HEK293T (cell line): ENCODE measurements around the gene INAFM1.

ENCODE experiments used
- ELF4 ChIP-seq: fragments of 450-650 bp; IDR thresholded peaks from 2 replicates; pipeline ENCODE4 v1.6.1; 2017; ENCODE audit warnings: antibody characterized with exemption
- FOXA1 ChIP-seq: fragments of 450-650 bp; IDR thresholded peaks from 2 replicates; pipeline ENCODE4 v1.6.1; 2016; ENCODE audit warnings: mild to moderate bottlenecking
- FOXM1 ChIP-seq: fragments of 450-650 bp; IDR thresholded peaks from 2 replicates; pipeline ENCODE4 v1.6.1; 2017; ENCODE audit warnings: mild to moderate bottlenecking, borderline replicate concordance
- LEF1 ChIP-seq: fragments of 450-650 bp; IDR thresholded peaks from 2 replicates; pipeline ENCODE4 v1.6.1; 2017; ENCODE audit warnings: mild to moderate bottlenecking, borderline replicate concordance
- NFRKB ChIP-seq: fragments of 450-650 bp; IDR thresholded peaks from 2 replicates; pipeline ENCODE4 v1.6.1; 2016; ENCODE audit warnings: mild to moderate bottlenecking, moderate library complexity
- SP1 ChIP-seq: fragments of 450-650 bp; IDR thresholded peaks from 2 replicates; pipeline ENCODE4 v1.6.1; 2017
- ZNF384 ChIP-seq: fragments of 450-650 bp; IDR thresholded peaks from 2 replicates; pipeline ENCODE4 v1.6.1; 2016

DNA sequence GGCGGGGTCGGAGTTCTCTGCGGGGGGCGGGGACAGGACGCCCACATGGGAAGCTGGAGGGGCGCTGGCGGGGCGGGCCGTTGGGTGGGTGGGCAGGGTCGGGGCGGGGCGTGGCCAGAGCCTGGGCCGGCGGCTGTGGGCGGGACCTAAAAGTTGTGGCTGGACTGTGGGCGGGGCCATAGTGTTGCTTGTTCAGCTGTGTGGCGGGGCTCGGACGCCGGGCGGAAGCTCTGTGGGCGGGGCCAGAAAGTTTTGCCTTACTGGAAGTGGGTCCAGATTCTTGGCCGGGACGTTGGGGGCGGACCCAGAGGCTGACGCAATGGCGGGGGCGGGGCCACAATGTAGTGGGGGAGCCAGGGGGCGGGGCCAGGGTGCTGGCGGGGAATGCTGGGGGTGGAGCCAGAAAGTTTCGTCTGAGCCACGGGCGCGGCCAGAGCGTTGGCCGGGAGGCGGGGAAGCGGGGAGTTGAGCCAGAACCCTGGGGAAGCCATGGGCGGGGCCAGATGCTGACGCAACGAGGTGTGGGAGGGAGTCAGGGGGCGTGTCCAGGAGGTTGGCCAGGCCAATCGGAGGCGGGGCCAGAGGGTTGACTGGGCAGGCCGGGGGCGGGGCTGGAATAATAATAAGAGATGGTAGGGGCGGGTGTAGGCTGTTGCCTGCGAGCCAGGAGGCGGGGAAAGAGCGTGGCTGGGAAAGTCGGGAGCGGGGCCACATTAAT lies 17.8 kb upstream of the INAFM1 start:
- TF ChIP-seq ELF4 (no peak), ZNF384 (no peak), LEF1 (no peak), SP1 (no peak; the same call in 1 of the 2 replicates), NFRKB (no peak), FOXM1 (no peak), FOXA1 (no peak)
